Stimulated activated CD8-positive, alpha-beta memory T cell treated with anti-CD3 and anti-CD28 coated beads, Interleukin-4, amount 100 ng/mL, for 4 hours (primary cell): ENCODE data around the gene RASGEF1B.

Source experiments
- DNase-seq, 2 donors: peaks; one replicate each; pipeline ENCODE4 v3.0.0-alpha.2; 2020; ENCODE audit warnings: low read depth in 2 of 2, low spot score in 1 of 2

The RASGEF1B gene

GRCh38 chr4:81399306-81400086 lies 72.2 kb downstream of the RASGEF1B start:
- no peak for DNase-seq

GRCh38 chr4:81398379-81398778 lies 73.3 kb downstream of the RASGEF1B start:
- no peak for DNase-seq

DNA sequence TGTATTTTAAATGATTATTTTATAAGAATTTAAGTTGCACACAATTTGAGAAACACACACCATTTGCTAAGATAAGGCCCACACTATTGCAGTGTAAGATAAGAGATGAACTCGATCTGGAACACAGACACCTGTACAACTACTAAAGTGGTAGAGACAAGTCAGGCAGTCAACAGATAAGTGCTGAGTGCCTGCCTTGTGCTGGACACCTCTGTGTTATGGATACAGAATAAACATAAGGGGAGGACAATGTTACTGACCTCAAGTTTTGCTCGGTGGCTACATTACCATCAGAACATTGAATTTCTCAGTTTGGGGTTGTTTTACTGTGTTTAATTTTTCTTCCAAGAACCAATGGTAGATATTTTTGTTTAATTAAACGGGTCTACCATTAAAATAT lies 74.1 kb downstream of the RASGEF1B start:
- DNase-seq: no peak

DNA sequence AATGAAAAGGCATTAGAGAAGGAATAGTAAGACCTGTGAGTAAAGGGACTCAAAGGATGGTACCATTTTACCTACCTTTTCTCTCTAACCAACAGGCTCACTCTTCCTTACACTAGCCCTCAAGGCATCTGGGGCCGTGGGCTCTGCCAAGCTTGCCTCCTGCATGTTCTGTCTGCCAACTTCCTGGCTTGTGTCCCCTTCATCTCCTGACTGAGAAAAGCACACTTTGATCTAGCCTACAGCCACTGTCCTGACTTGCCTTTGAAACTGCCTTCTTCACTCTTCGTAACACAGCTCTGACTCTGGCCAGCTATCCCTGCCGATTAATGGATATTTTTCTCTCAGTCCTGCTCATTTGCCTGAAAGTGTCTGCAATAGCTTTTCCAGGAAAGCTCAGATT lies 76.5 kb downstream of the RASGEF1B start:
- no peak for DNase-seq

GRCh38 chr4:81392164-81392563 lies 79.5 kb downstream of the RASGEF1B start:
- no peak for DNase-seq

DNA sequence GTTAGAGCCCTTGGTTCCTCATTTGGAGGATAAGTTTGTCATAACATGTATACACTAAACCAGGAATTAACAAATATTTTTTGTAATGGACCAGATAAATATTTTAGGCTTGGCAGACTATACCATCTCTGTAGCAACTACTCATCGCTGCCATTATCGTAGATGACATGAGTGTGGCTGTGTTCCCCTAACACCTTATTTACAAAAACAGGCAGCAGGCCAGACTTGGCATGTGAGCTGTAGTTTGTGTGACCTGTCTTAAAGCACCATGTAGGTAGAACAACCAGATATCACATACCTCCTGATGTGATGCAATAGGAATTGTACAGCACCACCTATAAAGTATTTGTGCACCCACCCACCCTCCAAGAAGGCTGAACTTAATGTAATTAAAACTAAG lies 82.0 kb downstream of the RASGEF1B start:
- no peak for DNase-seq

DNA sequence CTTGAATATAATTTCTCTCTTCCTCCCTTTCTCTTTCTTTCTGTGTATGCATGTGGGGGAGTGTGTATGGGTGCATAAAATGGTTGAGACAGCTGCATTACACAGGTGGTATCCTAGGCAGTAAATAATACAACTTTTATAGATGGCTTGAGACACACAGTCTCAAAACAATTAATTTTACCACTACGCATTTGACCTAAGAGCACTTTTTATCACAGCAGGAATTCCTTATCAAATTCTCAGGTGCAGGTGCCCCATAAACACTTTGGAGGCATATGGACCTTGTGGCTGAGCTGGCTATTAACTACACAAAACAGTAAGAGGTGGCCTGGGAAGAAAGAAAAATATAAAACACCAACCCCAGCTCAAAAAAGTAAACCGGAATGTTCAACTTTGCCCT lies 91.3 kb downstream of the RASGEF1B start:
- no peak for DNase-seq

DNA sequence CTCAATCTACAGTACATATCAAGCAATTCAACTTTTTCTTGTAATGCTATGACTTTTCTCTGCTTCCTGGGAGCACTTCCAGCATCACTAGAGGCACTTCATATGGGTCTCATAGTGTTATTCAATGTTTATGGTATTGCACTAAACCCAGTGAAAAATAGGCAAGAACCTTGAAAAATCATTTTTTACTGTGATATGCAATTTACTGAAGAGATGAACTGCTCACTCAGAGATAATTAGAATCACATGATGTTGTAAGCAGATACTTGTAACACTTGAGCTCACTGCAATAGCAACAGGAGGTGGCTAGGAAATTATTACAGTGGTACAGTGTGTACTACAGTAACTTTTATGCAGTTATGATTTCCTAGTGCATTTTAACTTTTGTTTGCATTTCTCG lies 93.3 kb downstream of the RASGEF1B start:
- DNase-seq: no peak

- no peak for DNase-seq
These were observed 94.5 kb downstream of the RASGEF1B start for GRCh38 chr4:81377191-81377590.

- DNase-seq: no peak
These were observed 95.0 kb downstream of the RASGEF1B start for GRCh38 chr4:81376720-81377119.
